ENCODE data around the gene CCDC57. TPM values are rescaled to one million over a fixed set of nuclear protein-coding genes. Genes with fewer than 3 reads are reported as not detected.

The CCDC57 gene
- total RNA-seq, 1 donor from 2014 or later = 79.0 TPM

GRCh38 chr17:82241183-82241925 is 28.7 kb upstream of the CCDC57 start:
- no peak for DNase-seq (ENCODE audit: low spot score, unreplicated experiment)
- no peak for TF ChIP-seq CTCF (IDR thresholded peaks at IDR 0.05; ENCODE audit: unreplicated experiment)
- no peak overlapping the region for H3K27ac Mint-ChIP-seq

GRCh38 chr17:82240506-82241182 is 28.0 kb upstream of the CCDC57 start:
- Mint-ChIP-seq H3K4me1 (ENCODE audit: low read depth) (peaks cover 3% of the 10 kb centered on the region), H3K36me3 (ENCODE audit: insufficient read depth) (peaks cover 20% of the 10 kb centered on the region), H3K4me3 (ENCODE audit: low read depth) (no peak overlapping the region), H3K27ac (peak overlapping the region; percentile 84), H3K9me3 (ENCODE audit: low read depth) (no peaks in the 10 kb centered on the region), H3K27me3 (no peaks in the 10 kb centered on the region)
- no peak for DNase-seq (ENCODE audit: low spot score, unreplicated experiment)
- no peak for TF ChIP-seq CTCF (IDR thresholded peaks at IDR 0.05; ENCODE audit: unreplicated experiment)

More at GRCh38 chr17:82241183-82241925, 28.7 kb upstream of the CCDC57 start:
- Mint-ChIP-seq H3K27me3 (no peaks in the 10 kb centered on the region), H3K4me1 (ENCODE audit: low read depth) (peaks cover 3% of the 10 kb centered on the region), H3K4me3 (ENCODE audit: low read depth) (no peak overlapping the region), H3K36me3 (ENCODE audit: insufficient read depth) (peaks cover 20% of the 10 kb centered on the region), H3K9me3 (ENCODE audit: low read depth) (no peaks in the 10 kb centered on the region)

- peaks cover 3% of the 10 kb centered on the region for H3K4me1 Mint-ChIP-seq (ENCODE audit: low read depth)
- H3K9me3 Mint-ChIP-seq (ENCODE audit: low read depth) = no peaks in the 10 kb centered on the region
- H3K4me3 Mint-ChIP-seq (ENCODE audit: low read depth) = no peak overlapping the region
- H3K36me3 Mint-ChIP-seq (ENCODE audit: insufficient read depth) = peaks cover 19% of the 10 kb centered on the region
- H3K27me3 Mint-ChIP-seq = no peaks in the 10 kb centered on the region
- no peak for TF ChIP-seq CTCF (IDR thresholded peaks at IDR 0.05; ENCODE audit: unreplicated experiment)
- no peak for DNase-seq (ENCODE audit: low spot score, unreplicated experiment)
- H3K27ac Mint-ChIP-seq = no peak overlapping the region
These were observed 27.4 kb upstream of the CCDC57 start for GRCh38 chr17:82239926-82240505.

- no peaks in the 10 kb centered on the region for H3K27me3 Mint-ChIP-seq
- no peak for TF ChIP-seq CTCF (IDR thresholded peaks at IDR 0.05; ENCODE audit: unreplicated experiment)
- no peak for DNase-seq (ENCODE audit: low spot score, unreplicated experiment)
- H3K4me1 Mint-ChIP-seq (ENCODE audit: low read depth) = peaks cover 8% of the 10 kb centered on the region
- H3K36me3 Mint-ChIP-seq (ENCODE audit: insufficient read depth) = peaks cover 13% of the 10 kb centered on the region
- H3K27ac Mint-ChIP-seq = no peak overlapping the region
- H3K9me3 Mint-ChIP-seq (ENCODE audit: low read depth) = no peaks in the 10 kb centered on the region
- no peak overlapping the region for H3K4me3 Mint-ChIP-seq (ENCODE audit: low read depth)
These were observed 26.8 kb upstream of the CCDC57 start for GRCh38 chr17:82239401-82239925.

GRCh38 chr17:82238472-82239201 is 26.0 kb upstream of the CCDC57 start:
- H3K27ac Mint-ChIP-seq = peak overlapping the region; percentile 10
- no peak for DNase-seq (ENCODE audit: low spot score, unreplicated experiment)
- H3K4me1 Mint-ChIP-seq (ENCODE audit: low read depth) = peaks cover 9% of the 10 kb centered on the region
- TF ChIP-seq CTCF (IDR thresholded peaks at IDR 0.05; ENCODE audit: unreplicated experiment) = no peak
- H3K9me3 Mint-ChIP-seq (ENCODE audit: low read depth) = no peaks in the 10 kb centered on the region
- no peak overlapping the region for H3K4me3 Mint-ChIP-seq (ENCODE audit: low read depth)
- no peaks in the 10 kb centered on the region for H3K27me3 Mint-ChIP-seq
- H3K36me3 Mint-ChIP-seq (ENCODE audit: insufficient read depth) = peaks cover 6% of the 10 kb centered on the region

Measured in progenitor cell of endocrine pancreas (in vitro differentiated cells).